NCI-H748 (cell line): ENCODE data around the gene ST6GALNAC3.
"Not testable (repeated sequence)": the region's sequence is repeated elsewhere in the genome, so short reads cannot be mapped to it uniquely, and the experiment has no call there.

Experiments
- DNase-seq: peaks from one replicate; lab custom pipeline; 2025; ENCODE audit not compliant: unreplicated experiment; lab: John Stamatoyannopoulos, UW

The ST6GALNAC3 gene

DNA sequence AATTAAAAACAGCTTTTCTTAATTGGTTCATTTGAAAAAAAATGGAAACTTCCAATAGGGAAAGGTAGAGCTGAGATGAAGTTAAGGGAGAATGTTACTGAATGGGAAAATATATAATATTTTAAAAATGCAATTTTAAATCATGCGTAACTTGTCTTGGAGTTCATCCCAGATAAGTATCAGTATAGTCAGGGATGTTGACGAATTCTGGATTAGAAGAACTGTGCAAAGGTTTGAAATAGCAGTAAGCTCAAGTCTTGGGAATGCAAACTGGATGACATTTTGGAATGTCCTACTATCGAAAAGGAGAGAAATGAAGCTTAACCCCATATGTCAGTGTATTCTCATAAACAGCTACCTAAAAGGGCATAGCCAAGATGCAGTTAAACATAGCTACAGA, 4.0 kb upstream of the ST6GALNAC3 start:
- DNase-seq, result no peak

DNA sequence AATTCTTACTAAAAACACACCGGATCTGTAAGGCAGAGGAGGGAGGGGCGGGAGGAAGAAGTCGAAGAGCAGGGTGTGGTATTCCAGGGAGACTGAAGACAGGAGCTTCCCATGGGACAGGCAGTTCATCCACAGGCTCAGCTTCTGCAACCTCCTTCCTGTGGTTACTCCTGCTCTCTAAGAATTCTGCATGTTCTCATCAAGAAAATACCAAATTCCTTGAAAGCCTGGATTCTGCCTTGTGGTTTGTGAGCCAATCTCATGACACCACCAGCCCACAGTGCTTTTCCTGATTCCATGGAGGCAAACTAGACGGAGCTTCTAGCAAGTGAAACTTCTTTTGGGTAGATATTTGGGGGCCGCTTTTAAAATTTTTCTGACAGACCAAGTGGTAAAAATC, 1.1 kb upstream of the ST6GALNAC3 start:
- no peak for DNase-seq

DNA sequence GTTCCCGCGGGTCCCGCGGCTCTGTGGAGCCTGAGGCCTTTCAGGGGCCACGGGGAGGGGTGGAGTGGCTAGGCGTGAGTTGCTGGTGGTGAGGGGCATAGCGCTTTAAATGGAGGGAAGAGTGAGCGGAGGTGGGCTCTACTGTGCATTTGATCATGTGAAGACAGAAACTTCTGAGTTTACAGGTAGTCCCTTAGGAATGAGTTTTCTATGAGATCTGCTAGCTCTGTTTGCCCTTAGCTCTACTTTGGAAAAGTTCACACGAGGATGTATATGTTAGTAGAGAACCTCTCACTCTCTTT, 593 bp downstream of the ST6GALNAC3 start:
- no peak for DNase-seq

GRCh38 chr1:76075877-76076276, 1.3 kb downstream of the ST6GALNAC3 start:
- no peak for DNase-seq

GRCh38 chr1:76079475-76080227, 5.1 kb downstream of the ST6GALNAC3 start:
- peak; percentile 46 for DNase-seq

GRCh38 chr1:76080552-76081079, 6.1 kb downstream of the ST6GALNAC3 start:
- DNase-seq, result no peak

DNA sequence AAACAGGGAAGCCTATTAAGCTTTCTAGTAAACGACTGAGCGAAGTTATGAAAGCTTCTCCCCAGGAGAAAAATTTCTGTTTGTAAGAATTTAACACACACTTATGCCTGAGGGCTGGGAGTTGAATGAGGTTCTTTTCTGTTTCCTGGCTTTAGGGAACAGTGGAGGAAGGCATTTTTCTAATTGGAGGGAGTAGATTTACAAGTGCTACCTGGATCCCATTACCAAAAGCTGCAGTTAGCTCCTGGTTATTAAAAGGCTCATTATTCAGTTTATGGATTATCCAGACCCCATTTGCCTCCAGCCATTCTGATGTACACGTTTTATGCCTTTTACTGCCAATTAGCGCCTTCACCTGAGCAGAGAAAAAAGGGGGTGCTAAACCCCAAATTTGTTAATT, 7.5 kb downstream of the ST6GALNAC3 start:
- no peak for DNase-seq

GRCh38 chr1:76083189-76083588, 8.6 kb downstream of the ST6GALNAC3 start:
- DNase-seq, result no peak

DNA sequence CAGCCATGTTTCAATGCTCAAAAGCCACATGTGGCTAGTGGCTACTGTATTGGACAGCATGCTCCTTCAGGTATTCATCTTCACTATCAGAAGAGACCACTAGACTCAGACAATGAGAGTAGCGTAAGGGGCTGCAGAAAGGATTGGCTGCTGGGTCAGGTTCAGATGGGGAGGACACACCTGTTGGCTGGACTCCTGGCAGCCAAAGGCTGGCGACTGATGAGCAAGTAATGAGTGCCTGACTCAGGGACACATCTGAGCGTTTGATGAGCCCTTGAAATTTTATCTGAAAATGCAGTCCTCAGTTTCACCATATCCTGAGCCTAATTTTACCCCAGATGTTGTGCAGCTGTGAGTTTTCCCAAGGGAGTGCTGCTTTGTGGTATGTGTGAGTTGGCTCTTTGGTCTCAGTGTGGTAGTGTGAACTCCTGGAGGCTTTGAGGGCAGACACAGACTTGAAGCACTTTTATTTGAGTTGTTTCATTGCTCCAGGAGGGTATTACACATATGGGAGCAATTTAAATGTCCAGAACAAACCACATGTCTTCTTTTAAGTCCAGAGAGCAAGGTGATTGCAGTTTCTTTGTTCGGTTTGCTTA, 9.6 kb downstream of the ST6GALNAC3 start:
- DNase-seq, result no peak

- no peak for DNase-seq
Observed at GRCh38 chr1:76084685-76085084, 10.1 kb downstream of the ST6GALNAC3 start.

GRCh38 chr1:76086109-76086508, 11.6 kb downstream of the ST6GALNAC3 start:
- no peak for DNase-seq

DNA sequence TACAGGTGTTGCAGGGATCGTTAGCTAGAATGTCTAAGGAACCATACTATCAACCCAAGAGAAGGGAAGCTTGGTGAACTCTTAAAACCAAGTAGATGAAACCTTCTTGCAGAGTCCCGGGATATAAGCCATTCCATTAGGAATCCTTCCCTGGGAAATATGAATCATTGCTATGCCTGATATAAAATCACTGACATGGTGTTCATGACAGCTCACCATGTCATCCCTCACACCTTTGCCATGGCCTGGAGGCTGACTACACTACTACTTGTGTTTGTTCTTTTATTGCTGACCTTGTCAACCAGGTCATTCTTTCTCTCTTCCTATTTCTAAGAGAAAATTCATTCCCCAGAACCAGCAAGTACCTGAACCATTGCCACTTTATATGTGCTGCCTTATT, 12.1 kb downstream of the ST6GALNAC3 start:
- no peak for DNase-seq

DNA sequence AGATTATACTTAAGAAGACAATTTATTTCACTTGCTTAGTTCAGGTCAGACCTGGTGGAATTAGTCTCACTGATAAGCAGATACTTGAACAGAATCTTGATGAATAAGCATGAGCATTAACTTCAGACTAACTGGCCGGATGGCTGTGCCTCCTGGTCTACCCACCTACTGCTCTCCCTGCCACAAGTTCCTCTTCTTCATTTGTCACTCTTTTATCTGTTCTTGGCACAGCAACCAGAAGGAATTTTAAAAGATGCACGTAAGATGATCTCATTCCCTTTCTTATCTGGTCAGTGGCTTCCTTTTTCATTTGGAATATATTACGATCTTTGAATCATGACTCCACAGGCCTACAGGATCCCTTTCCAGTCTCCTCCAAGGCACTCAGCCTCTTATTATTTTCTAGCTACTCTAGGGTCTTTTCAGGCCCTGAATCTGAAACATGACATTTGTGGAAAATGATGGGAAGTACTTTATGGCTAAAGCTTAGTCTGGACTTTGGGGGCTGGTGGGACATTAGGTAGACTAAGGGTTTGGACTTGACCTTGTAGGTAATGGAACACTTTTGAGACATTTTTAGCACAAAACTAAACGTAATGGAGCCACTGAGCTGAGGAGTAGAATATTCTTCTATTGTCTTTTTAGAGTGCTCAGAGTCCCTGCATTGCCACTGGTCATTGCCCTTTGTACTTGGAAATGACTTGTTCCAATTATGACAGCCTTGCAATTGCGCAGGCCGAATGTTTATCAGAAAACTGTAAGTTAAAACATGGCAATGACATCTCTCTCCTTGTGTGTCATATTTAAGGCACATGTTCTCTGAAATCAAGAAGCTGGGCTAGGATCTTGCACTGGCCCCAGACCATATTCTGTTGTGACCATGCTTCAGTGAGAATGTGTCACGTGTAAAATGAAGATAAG, 16.0 kb downstream of the ST6GALNAC3 start:
- DNase-seq, result no peak

GRCh38 chr1:76092812-76093211, 18.3 kb downstream of the ST6GALNAC3 start:
- DNase-seq, result no peak

- DNase-seq, result no peak
Observed at GRCh38 chr1:76093522-76094312, 19.2 kb downstream of the ST6GALNAC3 start.

DNA sequence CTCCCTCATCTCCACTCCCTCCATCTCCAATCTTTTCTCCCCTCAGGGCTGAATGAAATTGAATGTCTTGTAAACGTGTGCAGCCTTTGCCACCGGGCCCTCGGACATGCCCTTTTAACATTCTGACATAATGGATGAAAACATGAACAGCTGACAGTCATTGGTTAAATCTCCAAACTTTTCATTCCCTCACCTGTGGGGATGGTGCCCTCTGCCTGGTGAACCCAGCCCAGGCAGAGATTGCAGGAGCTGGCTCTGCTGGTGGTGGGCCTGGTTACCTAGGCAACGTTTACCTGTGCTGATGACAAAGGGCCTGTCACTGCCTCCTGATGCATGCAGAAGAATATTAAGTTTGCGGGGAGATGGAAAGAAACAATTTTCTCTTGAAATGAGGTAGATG, 21.3 kb downstream of the ST6GALNAC3 start:
- peak; percentile 59 for DNase-seq

DNA sequence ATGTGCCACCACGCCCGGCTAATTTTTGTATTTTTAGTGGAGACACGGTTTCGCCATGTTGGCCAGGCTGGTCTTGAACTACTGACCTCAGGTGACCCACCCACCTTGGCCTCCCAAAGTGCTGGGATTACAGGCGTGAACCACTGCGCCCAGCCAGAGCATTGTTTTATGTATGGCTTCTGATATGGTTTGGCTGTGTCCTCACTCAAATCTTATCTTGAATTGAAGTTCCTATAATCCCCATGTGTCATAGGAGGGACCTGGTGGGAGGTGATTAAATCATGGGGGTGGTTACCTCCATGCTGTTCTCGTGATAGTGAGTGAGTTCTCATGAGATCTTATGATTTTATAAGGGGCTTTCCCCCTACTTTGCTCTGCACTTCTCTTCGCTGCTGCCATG, 22.5 kb downstream of the ST6GALNAC3 start:
- not testable (repeated sequence) for DNase-seq

GRCh38 chr1:76098845-76099244, 24.3 kb downstream of the ST6GALNAC3 start:
- no peak for DNase-seq

- no peak for DNase-seq
Observed at GRCh38 chr1:76101548-76101947, 27.0 kb downstream of the ST6GALNAC3 start.

DNA sequence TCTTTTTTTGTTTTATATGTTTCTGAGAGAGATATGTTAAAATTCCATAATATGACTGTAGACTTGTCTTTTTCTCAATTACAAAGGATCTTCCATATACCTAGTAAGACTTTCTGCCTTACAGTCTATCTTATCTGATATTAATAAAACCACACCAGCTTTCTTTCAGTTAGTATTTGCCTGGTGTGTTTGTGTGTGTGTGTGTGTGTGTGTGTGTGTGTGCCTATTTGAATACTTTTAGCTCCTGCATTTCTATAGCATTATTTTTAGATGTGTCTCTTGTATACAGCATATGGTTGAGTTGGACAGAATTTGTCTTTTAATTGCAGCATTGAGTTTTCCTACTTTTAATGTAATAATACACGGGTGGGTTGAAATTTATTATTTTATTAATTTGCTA, 27.5 kb downstream of the ST6GALNAC3 start:
- DNase-seq, result no peak

DNA sequence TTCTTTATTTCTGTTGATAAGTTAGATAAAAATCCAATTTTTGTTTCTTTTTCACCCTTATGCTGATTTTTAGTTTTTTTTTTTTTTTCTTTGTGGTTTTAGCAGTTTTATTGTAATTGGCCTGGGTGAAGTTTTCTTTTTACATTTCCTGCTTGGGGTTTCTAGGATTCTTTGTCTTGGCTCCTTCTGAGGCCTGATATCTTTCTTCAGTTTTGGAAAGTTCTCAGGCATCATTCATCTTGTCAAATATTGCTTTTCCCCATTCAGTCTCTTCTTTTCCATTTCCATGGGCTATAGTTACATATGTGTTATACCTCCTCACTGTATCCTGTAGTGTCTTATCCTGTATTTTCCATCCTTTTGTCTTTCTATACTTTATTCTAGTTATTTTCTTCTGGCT, 28.5 kb downstream of the ST6GALNAC3 start:
- DNase-seq, result no peak
